Activated CD4-positive, alpha-beta T cell treated with anti-CD3 and anti-CD28 coated beads, Interleukin-10, Interleukin-2, amounts not matched to agents 100 ng/mL and 50 ng/mL, durations not matched to agents 16 hours and 8 hours (primary cell): ENCODE data around the gene DLG1.
A peak's percentile ranks its signal among the peaks of the same experiment; 100 is the strongest.
"Not testable (repeated sequence)": the region's sequence is repeated elsewhere in the genome, so short reads cannot be mapped to it uniquely, and the experiment has no call there.

Experiments used
- DNase-seq: peaks from one replicate; pipeline ENCODE4 v3.0.0-alpha.2; 2020

The DLG1 gene

DNA sequence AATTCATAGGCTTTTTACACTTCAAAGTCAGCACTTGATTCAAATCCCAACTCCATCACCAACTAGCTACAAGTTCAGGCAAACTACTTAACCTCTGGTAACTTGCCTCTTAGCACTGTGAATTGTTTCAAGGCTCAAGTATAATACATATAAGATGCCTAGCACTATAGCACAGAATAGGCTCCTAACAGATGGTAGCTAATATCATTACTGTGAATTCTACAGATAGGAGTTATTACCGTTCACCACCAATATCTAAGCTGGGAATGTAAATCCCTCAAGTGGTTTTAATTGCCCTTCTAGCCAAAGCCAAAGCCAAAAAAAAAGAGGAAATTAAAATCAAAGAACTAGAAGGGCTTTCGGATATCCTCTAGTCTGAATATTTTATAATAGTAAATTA lies 15.4 kb downstream of the DLG1 start:
- DNase-seq = no peak

DNA sequence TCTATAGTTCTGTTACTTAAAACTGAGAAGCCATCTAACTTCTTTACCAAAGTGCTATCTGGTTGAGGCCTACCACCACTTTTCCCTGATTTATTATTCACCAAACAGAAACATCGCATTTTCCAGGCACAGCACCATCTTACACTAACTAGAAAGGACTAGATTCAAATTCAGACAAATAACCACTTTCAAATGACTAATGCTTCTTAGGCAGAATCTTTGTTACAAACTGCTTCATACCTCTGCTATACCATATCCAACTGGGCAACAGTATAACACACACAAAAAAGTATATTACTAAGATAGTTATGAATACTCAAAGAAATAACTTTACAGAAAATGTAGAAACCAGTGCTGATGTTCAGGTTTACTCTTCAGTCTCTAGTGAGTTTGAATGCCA lies 16.6 kb downstream of the DLG1 start:
- no peak for DNase-seq

DNA sequence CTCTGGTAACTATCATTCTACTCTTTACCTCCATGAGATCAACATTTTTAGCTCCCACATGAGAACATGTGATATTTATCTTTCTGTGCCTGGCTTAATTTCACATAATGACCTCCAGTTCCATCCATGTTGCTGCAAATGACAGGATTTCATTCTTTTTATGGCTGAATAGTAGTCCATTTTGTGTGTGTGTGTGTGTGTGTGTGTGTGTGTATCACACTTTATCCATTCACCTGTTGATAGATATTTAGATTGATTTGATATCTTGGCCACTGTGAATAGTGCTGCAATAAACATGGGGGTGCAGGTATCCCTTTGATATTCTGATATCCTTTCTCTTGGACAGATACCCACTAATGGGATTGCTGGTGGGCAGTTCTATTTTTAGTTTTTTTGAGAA lies 18.3 kb downstream of the DLG1 start:
- no peak for DNase-seq

- DNase-seq = no peak
These were observed 19.5 kb downstream of the DLG1 start for GRCh38 chr3:197278933-197279332.

DNA sequence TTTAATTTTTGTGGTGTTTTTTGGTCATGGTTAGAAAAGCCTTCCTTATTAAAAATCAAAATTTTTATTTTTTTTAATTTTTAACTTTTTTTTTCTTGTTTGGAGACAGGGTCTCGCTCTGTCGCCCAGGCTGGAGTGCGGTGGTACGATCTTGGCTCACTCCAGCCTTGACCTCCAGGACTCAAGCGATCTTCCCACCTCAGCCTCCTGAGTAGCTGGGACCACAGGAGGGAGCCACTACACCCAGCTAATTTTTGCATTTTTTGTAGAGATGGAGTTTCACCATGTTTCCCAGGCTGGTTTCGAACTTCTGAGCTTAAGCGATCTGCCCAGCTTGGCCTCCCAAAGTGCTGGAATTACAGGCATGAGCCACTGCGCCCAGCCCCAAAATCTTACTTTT lies 21.6 kb downstream of the DLG1 start:
- not testable (repeated sequence) for DNase-seq

DNA sequence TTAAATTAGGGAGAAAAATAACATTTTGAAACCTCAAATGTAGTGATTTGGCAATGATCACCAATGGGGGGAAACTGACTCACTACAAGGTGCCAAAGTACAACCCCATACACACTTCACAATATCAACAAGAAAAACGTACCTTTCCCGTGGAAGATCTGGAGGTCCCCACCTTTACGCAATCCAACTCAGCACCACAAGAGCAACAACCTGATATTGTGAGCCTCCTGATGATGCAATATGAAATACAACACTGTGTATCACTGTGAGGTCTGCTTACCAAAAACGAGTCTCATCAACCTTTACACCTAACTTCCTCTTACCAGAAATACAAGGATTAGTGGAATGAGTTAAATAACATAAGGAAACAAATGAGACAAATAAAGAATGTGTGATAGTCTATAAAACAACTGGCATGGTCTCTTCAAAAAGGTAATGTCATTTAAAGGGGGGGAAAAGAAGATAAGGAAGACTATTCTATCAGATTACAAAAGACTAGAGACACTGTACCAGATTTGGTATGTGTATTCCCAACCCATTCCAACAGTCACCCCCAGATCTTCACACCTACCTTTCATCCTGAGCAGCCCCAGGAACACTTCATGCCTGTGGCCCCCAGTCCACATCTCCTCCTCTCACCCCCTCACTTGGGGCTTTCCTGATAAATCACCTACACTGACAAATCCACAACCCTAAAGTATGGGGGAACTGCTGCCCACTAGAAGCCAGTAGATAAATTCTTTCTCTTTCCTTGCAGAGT lies 27.7 kb downstream of the DLG1 start:
- DNase-seq = no peak

DNA sequence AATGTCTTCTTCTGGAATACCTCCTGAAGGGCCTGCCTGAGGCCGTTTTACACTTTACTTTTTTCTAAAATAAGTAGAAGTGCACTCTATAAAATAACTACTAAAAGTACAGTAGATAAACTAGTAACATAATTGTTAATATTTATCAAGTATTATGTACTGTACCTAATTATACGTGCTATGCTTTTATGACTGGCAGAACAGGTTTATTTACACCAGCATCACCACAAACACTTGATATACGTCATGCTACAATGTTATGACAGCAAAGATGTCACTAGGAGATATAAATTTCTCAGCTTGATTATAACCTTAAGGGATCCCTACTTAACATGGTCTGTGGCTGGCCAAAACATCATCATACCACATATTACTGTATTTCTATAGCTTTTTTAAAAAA lies 29.4 kb downstream of the DLG1 start:
- no peak for DNase-seq

GRCh38 chr3:197268294-197268693 lies 30.1 kb downstream of the DLG1 start:
- DNase-seq = no peak

- no peak for DNase-seq
These were observed 32.1 kb downstream of the DLG1 start for GRCh38 chr3:197266331-197266730.

DNA sequence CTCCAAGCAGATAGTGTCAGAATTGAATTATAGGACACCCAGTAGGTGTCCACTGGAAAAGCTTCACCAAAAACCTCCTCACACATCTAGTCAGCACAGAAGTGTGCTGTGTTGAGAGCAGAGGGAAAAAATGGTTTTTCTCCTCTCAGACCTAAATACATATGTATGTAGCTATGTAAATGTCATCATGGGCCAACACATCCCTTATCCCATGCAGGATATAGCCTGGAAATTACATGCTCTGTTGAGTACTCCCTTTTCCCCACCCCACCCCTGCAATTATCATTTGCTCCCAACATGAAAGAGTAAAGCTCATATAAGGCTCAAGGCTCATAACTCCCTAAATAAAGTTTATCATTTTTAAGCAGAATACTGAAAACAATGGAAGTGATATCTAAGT lies 35.7 kb downstream of the DLG1 start:
- DNase-seq = no peak

- DNase-seq = no peak
These were observed 37.3 kb downstream of the DLG1 start for GRCh38 chr3:197261164-197261509.

- DNase-seq = no peak
These were observed 37.8 kb downstream of the DLG1 start for GRCh38 chr3:197260491-197261163.

- no peak for DNase-seq
These were observed 39.3 kb downstream of the DLG1 start for GRCh38 chr3:197259096-197259495.

DNA sequence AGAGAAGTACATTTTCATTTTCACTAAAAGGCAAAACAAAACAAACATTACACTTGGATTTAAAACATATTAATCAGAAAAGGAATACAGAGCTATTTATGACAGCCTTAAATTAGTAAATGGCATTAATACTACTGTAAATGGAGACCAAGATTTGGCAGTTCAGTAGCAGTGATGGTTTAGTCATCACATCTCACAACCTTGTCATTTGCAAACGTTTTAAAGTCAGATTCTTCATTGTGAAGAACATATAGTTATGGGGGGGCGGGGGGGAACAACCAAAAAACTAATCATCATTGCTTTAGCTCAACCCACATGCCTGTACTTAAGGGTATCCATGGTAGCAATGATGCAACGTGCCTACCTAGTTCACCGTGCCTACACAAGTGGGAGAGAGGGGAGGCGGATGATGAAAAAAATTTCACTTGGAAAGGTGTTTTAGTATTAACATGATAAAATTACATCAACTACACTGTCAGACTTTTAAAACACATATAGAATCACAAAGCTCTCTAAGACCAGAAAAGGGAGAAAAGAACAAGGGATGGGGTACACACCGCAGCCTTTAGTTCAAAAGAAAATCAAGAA lies 40.1 kb downstream of the DLG1 start:
- no peak for DNase-seq

DNA sequence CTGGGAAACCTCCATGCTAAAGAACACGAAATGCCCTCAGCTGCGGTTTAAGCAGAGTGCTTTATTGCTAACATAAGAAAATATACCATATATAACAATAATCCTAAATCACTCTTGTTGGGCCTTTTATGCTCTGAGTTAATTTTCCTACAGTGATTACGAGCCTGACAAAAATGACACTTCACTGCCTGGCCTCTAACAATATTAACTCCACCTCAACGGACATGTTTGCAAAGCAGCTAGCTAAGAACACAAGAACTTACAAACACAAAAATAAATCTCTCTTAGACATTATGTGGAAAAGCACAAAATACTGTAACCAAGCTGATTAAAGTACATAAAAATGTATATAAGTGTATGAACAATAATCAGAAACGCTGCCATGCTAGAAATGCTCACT lies 40.7 kb downstream of the DLG1 start:
- no peak for DNase-seq

DNA sequence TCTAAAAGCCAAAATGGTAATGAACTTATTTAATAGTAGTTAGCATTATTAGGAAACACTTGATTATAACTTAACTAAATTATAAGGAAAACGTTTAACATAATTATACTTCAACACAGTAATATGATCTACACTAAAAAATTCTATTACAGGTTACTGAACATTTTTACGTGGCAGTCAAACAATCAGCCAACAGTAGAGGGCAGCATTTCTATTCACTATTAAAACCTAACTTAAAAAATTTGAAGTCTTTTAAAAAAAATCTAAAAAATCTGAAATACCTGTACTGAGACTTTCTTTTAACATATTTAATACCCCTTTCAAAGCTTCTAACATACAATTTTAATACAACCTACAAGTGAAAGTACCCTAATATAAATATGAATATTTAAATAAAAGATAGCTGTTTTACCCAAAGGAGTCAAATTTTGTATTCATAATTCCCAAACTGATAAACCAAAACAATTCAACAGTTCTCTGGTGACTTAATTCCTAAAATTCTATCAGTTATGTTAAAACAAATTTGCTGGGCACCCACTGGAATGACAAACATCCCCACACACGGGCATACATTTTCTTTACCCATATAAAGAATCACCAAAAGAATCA lies 41.5 kb downstream of the DLG1 start:
- peak; percentile 44 for DNase-seq

DNA sequence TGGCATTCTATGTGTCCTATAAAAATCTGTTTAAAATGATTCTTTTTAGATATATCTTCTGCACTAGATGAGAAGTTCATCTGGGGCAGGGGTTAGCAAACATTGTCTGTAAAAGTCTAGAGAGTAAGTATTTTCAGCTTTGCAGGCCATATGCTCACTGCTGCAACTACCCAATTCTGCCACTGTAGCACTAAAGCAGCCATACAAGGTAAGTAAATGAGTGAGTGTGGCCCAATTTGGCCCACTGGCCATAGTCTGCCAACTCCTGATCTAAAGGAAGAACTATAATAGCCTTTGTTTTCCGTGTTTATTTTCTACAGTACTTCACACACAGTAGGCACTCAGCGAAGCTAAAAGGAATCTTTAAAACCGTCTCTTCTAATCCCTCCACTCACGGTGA lies 42.3 kb downstream of the DLG1 start:
- no peak for DNase-seq

DNA sequence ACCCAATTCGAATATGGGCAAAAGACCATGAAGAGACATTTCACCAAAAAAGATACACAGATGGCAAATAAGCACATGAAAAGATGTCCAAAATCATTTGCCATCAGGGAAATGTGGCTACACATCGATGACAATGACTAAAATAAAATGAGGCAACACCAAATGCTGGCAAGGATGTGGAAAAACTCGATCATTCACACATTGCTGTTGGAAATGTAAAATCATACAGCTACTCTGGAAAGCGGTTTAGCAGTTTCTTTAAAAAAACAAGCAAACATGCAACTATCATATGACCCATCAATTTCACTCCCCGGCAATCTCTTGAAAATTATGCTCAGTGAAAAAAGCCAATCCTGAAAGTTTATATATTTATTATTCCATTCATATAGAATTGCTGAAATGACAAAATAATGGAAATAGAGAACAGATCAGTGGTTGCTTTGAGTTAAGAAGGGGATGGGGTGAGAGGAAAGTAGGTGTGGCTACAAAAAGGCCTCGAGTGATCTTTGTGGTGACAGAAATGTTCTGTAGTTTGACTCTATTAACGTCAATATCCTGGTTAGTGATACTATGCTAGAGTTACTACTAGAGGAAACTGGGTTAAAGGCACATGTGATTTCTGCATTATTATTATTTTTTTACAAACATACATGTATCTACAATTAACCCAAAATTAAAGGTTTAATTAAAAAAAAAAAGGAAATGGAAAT lies 45.0 kb downstream of the DLG1 start:
- peak; percentile 37 for DNase-seq

DNA sequence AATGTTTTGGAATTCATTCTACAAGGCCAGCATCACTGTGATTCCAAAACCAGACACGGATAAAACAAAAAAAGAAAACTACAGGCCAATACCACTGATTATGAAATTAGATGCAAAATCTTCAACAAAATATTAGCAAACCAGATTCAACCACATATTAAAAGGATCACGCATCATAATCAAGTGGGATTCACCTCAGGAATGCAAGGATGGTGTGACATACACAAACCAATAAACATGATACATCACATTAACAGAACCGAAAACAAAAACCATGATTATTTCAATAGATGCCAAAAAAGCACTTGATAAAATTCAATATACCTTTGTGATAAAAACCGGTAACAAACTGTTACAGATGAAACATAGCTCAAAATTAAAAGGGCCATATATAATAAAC lies 48.9 kb downstream of the DLG1 start:
- DNase-seq = no peak

GRCh38 chr3:197248341-197248740 lies 50.1 kb downstream of the DLG1 start:
- DNase-seq = no peak

DNA sequence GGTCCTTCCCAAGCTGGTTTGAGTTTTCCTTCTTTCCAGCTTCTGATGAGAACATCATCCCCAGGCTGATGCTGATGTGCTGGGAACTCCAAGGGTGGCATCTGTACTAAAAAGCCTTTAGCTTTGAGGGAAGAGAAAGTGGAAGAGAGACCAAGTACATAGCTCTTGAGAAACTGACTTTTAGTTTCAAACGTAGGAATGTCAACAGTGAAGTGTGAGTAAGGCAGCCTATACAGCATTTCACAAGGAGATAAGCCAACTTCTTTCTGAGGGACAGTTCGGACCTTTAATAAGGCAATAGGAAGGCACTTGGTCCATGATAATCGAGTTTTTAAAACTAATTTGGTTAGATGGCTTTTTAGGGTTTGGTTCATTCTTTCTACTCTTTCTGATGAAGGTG lies 53.7 kb downstream of the DLG1 start:
- DNase-seq = no peak

- no peak for DNase-seq
These were observed 55.5 kb downstream of the DLG1 start for GRCh38 chr3:197242784-197243432.

DNA sequence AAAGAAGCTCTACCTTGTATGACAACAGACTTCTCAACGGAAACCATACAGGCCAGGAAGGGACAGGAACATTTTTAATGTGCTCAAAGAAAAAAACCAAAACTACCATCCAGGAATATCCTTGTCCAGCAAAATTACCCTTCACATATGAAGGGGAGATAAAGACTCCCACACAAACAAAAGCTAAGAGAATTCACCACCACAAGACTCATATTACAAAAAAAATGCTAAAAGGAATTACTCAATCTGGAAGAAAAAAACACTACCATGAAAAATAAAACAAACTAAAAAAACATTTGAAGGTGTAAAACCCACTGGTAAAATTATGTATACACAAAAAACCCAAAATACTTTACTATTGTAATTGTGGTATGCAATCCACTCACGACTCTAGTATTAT lies 57.2 kb downstream of the DLG1 start:
- DNase-seq = no peak
